Ovary (tissue), 3 donors: ENCODE measurements around the gene GPC6.

Experiments
- CTCF ChIP-seq, 3 donors: fragments of 450-650 bp in 2 of 3; fragments of 200-600 bp in 1 of 3; IDR thresholded peaks; one replicate each; pipeline versions ENCODE4 v1.5.1 to v1.8.0; 2016 to 2022; ENCODE audit warnings: antibody characterized with exemption in 3 of 3, mild to moderate bottlenecking in 1 of 3
- EP300 ChIP-seq: sonication (generic); formaldehyde crosslinking; IDR thresholded peaks from one replicate; pipeline ENCODE4 v1.6.1; 2017; ENCODE audit warnings: antibody characterized with exemption
- POLR2A ChIP-seq: fragments of 450-650 bp; IDR thresholded peaks from one replicate; pipeline ENCODE4 v1.6.1; 2017; ENCODE audit warnings: antibody characterized with exemption, mild to moderate bottlenecking, moderate library complexity
- donor health status: DM: no; HTN: no; CAD: no.

- TF ChIP-seq POLR2A = no peak
- TF ChIP-seq EP300 = no peak
- no peak for TF ChIP-seq CTCF (IDR thresholded peaks at IDR 0.05)
Observed at GRCh38 chr13:93256998-93257397, 30.4 kb downstream of the GPC6 start.
